ENCODE results near the gene SH2D1B. TPM values are rescaled to one million over a fixed set of nuclear protein-coding genes. Genes with fewer than 3 reads are reported as not detected.

Gene SH2D1B
- total RNA-seq, 2 donors from 2014 or later = not detected

DNA sequence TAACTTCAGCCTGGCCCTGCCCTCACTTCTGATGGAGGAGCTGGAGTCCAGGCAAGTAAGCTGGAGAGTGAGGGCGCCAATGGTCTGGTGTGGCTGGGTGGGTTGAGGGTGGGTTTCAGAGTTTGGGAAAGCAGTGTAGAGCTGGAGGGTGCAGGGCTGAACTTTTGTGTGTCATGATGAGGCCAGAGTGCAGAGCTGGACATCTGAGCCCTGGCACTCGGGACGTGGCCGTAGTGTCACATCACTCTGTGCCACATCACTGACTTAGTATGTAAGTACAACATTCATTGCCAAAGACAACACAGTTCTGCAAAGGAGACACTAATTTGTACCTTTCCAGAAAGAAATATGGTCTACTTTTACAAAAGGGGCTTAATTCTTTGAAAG lies 51.1 kb downstream of the SH2D1B start:
- Histone ChIP-seq H3K9me3 (no peaks in the 10 kb centered on the region), H3K36me3 (replicated peaks in 1 of 2; ENCODE audit: insufficient read depth in 1 of 2, low read depth in 2 of 2) (no peaks in the 10 kb centered on the region), H3K4me1 (no peaks in the 10 kb centered on the region), H3K27ac (no peak overlapping the region), H3K27me3 (no peaks in the 10 kb centered on the region), H3K4me3 (no peak overlapping the region)
- TF ChIP-seq, protein P1, sequence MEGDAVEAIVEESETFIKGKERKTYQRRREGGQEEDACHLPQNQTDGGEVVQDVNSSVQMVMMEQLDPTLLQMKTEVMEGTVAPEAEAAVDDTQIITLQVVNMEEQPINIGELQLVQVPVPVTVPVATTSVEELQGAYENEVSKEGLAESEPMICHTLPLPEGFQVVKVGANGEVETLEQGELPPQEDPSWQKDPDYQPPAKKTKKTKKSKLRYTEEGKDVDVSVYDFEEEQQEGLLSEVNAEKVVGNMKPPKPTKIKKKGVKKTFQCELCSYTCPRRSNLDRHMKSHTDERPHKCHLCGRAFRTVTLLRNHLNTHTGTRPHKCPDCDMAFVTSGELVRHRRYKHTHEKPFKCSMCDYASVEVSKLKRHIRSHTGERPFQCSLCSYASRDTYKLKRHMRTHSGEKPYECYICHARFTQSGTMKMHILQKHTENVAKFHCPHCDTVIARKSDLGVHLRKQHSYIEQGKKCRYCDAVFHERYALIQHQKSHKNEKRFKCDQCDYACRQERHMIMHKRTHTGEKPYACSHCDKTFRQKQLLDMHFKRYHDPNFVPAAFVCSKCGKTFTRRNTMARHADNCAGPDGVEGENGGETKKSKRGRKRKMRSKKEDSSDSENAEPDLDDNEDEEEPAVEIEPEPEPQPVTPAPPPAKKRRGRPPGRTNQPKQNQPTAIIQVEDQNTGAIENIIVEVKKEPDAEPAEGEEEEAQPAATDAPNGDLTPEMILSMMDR (IDR thresholded peaks at IDR 0.05) = no peak
- no peak for TF ChIP-seq POLR2A (IDR thresholded peaks at IDR 0.05)
- ATAC-seq (no peak), DNase-seq (no peak)
- 88 to 95% methylated on average over 4 of the region's 4 CpGs for whole genome bisulfite sequencing, 2 donors
- intact Hi-C loops (cut with DNase I) = no loop called here

- Histone ChIP-seq H3K4me1 (no peaks in the 10 kb centered on the region), H3K9me3 (no peaks in the 10 kb centered on the region), H3K36me3 (replicated peaks in 1 of 2; ENCODE audit: insufficient read depth in 1 of 2, low read depth in 2 of 2) (no peaks in the 10 kb centered on the region), H3K27ac (no peak overlapping the region), H3K4me3 (no peak overlapping the region), H3K27me3 (no peaks in the 10 kb centered on the region)
- TF ChIP-seq, protein P1 (IDR thresholded peaks at IDR 0.05) = no peak
- TF ChIP-seq POLR2A (IDR thresholded peaks at IDR 0.05) = no peak
- DNase-seq (no peak), ATAC-seq (no peak)
- 94% methylated on average over 10 of the region's 10 CpGs for WGBS, 2 donors
- intact Hi-C loops (cut with DNase I) = no loop called here
These were observed 51.6 kb downstream of the SH2D1B start for GRCh38 chr1:162360237-162360873.

DNA sequence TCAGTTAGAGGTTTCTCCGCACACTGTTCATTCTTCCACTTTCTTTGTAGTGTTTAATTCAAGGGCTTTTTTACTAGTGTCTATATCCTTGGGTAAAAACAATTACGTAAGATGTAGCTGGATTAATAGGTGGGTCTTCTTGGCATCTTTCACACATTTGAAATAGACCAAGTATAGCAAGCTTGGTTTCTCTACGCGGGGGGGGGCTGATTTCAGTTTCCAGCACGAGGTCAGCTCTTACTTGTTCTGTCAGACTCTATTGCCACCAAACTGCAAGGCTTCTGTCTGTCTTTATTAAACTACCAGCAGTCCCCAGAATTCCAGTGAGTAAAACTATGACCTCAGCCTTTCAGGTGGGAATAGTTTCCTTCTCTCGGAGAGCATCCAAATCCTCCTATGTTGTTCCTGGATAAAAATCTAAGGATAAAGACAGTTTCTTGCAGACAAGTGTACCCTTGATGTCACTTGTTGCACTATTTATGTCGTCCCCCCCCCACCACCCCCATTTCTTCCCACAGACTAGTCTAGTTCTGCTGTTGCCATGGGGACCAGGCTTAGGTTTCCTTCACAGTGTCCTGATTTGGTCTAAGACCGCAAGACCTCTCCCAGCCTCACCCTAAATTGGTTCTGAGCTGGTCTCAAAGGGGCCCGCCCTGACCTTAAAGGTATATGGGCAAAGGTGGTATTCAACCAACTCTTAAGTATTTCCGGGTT lies 52.3 kb downstream of the SH2D1B start:
- DNase-seq (no peak), ATAC-seq (no peak)
- Histone ChIP-seq H3K36me3 (replicated peaks in 1 of 2; ENCODE audit: insufficient read depth in 1 of 2, low read depth in 2 of 2) (no peaks in the 10 kb centered on the region), H3K4me1 (no peaks in the 10 kb centered on the region), H3K27me3 (no peaks in the 10 kb centered on the region), H3K27ac (no peak overlapping the region), H3K4me3 (no peak overlapping the region), H3K9me3 (no peaks in the 10 kb centered on the region)
- TF ChIP-seq, protein P1 (IDR thresholded peaks at IDR 0.05) = no peak
- TF ChIP-seq POLR2A (IDR thresholded peaks at IDR 0.05) = no peak
- WGBS, 2 donors = 81 to 88% methylated on average over 10 of the region's 10 CpGs
- intact Hi-C loops (cut with DNase I) = no loop called here

DNA sequence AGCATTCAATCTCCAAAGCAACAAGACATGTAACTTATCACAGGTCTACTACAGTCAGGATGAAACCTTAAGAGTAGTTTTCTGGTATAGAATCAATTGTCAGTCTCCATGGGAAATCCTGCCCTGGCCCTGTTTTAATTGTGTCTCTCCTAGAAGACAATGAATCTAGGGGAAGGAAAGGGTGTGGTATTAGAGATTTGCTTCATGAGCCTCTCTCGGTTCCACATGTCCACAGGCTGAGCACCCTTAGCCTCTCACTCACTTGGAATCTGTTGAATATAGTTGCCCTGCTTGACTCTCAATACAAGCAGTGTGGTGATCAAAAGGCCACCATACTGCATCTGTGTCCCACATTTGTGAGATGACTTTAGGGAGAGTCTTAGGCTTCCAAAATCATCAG lies 53.0 kb downstream of the SH2D1B start:
- Histone ChIP-seq H3K27me3 (no peaks in the 10 kb centered on the region), H3K27ac (no peak overlapping the region), H3K9me3 (no peaks in the 10 kb centered on the region), H3K4me3 (no peak overlapping the region), H3K4me1 (no peaks in the 10 kb centered on the region), H3K36me3 (replicated peaks in 1 of 2; ENCODE audit: insufficient read depth in 1 of 2, low read depth in 2 of 2) (no peaks in the 10 kb centered on the region)
- ATAC-seq (no peak), DNase-seq (no peak)
- WGBS, 2 donors = 85 to 93% methylated on average over 1 of the region's 1 CpG
- TF ChIP-seq, protein P1 (IDR thresholded peaks at IDR 0.05) = no peak
- no peak for TF ChIP-seq POLR2A (IDR thresholded peaks at IDR 0.05)
- intact Hi-C loops (cut with DNase I) = no loop called here

All from body of pancreas (tissue), 4 donors.